Stimulated activated CD4-positive, alpha-beta T cell treated with anti-CD3 and anti-CD28 coated beads, Interleukin-12 subunit alpha, Interleukin-12 subunit beta, amount 100 ng/mL, for 24 hours (primary cell): ENCODE results near the gene OR52N1.

Experiments used
- DNase-seq, 2 experiments: peaks; one replicate each; pipeline ENCODE4 v3.0.0-alpha.2; 2020; ENCODE audit warnings: low read depth in 2 of 2

Gene OR52N1

GRCh38 chr11:5791165-5791564 lies at the start of gene OR52N1:
OR52N1 (minus strand) TSS chr11:5791265; CDS start chr11:5788816, 2,449 bp downstream.
- DNase-seq = no peak

DNA sequence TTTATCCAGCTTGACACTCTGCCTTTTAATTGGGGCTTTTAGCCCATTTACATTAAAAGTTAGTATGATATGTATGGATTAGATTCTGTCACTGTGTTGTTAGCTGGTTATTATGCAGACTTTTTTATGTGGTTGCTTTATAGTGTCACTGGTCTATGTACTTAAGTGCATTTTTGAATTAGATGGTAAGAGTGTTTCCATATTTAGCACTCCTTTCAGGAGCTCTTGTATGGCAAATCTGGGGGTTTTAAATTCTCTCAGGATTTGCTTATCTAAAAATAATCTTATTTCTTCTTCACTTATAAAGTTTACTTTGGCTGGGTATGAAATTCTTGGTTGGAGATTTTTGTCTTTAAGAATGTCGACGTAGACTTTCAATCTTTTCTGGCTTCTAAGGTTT lies 46.6 kb upstream of the OR52N1 start:
- DNase-seq = no peak

- DNase-seq = no peak
Measured at GRCh38 chr11:5833446-5833845, 42.4 kb upstream of the OR52N1 start.

DNA sequence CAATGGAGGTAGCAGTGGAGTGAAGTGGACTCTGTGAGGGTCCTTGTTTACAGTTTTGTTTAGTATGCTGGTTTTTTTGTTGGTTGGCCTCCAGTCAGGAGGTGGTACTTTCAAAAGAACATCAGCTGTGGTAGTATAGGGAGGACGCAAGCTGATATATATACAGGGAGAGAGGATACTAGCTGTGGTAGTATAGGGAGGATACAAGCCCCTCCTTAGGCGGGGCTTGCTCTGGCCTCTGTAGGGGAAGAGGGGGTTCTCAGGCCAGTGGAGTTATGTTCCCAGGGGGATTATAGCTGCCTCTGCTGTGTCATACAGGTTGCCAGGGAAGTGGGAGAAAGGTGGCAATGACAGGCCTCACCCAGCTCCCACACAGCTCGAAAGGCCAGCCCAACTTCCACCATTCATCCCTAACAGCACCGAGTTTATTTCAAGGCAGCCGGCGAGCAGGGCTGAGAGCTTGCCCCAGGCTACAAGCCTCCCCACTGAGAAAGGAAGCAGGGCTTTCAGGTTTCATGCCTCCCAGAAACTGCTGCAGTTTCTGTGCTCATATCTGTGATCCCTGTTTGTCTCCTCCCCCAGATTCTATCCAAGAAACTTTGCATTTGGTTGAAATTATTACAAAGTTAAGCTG lies 40.2 kb upstream of the OR52N1 start:
- no peak for DNase-seq

DNA sequence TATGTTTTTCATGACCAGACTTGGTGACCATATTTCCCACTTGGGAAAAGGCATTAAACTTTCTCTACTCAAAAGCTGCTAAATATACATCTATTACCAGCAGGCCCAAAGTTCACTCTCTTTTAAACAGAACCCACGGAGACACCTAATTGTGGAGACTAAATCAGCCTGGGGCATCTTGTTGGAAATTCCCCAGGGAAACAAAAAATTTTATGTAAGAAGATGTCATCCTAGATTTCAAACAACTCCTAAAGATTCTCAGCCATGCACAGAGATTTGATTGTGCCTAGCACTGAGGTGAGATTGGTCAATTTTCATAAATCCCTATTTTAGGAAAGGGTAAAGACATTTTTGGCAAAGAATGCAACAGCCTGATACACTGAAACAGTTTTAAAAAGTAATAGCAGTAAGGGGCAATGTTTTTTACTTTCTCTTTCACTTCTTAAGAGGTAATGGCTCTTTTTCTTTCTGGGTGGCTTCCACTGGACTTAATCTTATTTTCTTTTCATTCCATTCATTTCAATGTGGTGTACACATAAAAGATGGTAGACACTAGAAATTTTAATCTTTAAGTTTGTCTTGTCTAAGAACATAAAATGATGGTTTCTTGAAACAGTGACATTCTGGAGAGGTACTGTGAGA lies 27.3 kb upstream of the OR52N1 start:
- no peak for DNase-seq

DNA sequence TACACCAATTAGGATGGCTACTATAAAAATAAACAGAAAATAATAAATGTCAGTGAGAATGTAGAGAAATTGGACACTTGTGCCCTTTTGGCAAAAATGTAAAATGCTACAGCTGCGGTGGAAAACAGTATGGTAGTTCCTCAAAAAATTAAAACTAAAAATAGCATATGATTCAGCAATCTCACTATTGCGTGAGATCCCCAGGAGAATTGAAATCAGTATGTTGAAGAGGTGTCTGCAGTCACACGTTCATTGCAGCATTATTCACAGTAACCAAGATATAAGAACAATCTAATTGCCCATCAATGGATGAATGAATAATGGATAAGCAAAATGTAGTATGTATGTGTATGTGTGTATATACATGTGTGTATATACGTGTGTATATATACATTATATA lies 24.5 kb upstream of the OR52N1 start:
- DNase-seq = no peak

- DNase-seq = no peak
Measured at GRCh38 chr11:5809905-5810795, 19.1 kb upstream of the OR52N1 start.

- DNase-seq = no peak
Measured at GRCh38 chr11:5809122-5809519, 18.1 kb upstream of the OR52N1 start.

- peak; percentile 33 to 63 for DNase-seq
Measured at GRCh38 chr11:5808500-5809121, 17.5 kb upstream of the OR52N1 start, which contains the start of gene OR52N2. OR52N2 (plus strand) TSS chr11:5808924; CDS start chr11:5820336, 11,412 bp downstream.

GRCh38 chr11:5807580-5807979 lies 16.5 kb upstream of the OR52N1 start:
- no peak for DNase-seq

- no peak for DNase-seq
Measured at GRCh38 chr11:5803982-5804381, 12.9 kb upstream of the OR52N1 start.

GRCh38 chr11:5796541-5796940 lies 5.5 kb upstream of the OR52N1 start:
- DNase-seq = no peak

DNA sequence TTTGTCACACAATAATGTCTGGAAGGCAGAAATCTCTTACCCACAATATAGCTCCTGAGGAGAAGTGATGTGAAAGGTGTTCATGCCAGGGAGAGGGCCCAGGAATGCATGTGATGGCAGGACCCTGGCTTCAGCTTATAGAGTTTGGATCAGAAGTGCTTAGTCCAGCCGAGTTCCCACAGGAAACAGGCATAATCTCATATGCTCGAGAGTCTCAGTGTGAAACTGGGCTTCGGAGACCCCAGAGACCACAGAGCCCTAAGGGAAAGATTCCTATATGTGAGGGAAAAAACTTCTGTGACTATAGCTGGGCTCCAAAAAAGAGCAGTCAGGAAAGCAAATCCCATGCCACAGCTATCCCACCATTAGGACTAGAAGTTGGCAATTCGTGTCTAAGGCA lies 7.8 kb downstream of the OR52N1 start, which contains the start of gene OR52N5:
TSS of gene OR52N5 (minus strand) at position 101 of the 400 bp plus-strand sequence. CDS start 4,721 bp downstream, outside the sequence.
- no peak for DNase-seq

GRCh38 chr11:5767056-5767455 lies 24.0 kb downstream of the OR52N1 start:
- no peak for DNase-seq

- DNase-seq = no peak
Measured at GRCh38 chr11:5753943-5754342, 37.1 kb downstream of the OR52N1 start, which contains the start of gene OR52N4. OR52N4 (plus strand) TSS chr11:5754243; CDS start chr11:5754741, 498 bp downstream.

- DNase-seq = no peak
Measured at GRCh38 chr11:5749836-5750235, 41.2 kb downstream of the OR52N1 start.

GRCh38 chr11:5746614-5747013 lies 44.5 kb downstream of the OR52N1 start:
- no peak for DNase-seq

- no peak for DNase-seq
Measured at GRCh38 chr11:5738431-5738830, 52.6 kb downstream of the OR52N1 start.

- DNase-seq = no peak
Measured at GRCh38 chr11:5737670-5738392, 53.2 kb downstream of the OR52N1 start.

GRCh38 chr11:5737091-5737490 lies 54.0 kb downstream of the OR52N1 start:
- no peak for DNase-seq
